Measurements from ENCODE around the gene VEZT. TPM values are rescaled to one million over a fixed set of nuclear protein-coding genes. Genes with fewer than 3 reads are reported as not detected.

Gene VEZT
- total RNA-seq, 1 experiment from 2014 or later, result 46.4 TPM

DNA sequence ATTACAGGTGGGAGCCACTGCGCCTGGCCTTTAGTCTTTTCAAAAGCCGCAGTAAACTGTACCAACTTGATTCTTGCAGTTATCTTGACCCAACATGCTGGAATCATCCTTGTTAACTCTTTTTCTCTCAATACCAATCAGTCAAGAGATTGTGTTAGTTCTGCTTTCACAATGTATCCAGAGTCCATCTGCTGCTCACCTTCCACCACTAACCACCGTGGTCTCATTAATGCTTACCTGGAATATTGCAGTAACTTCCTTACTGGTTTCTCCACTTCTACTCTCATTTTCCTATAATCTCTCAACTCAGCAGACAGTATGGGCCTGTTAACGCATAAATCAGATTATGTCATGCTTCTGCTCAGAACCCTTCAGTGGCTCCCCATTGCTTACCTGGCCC, 62.2 kb downstream of the VEZT start:
- Histone ChIP-seq H3K27ac (ENCODE audit: low read depth, low read length) (no peak overlapping the region), H3K9ac (ENCODE audit: low read length) (no peak overlapping the region), H2AFZ (ENCODE audit: low read depth, low read length, poor library complexity, severe bottlenecking) (no peak overlapping the region), H3K4me2 (ENCODE audit: low read length) (no peak overlapping the region), H4K20me1 (ENCODE audit: insufficient read depth) (no peaks in the 10 kb centered on the region), H3K36me3 (ENCODE audit: control insufficient read depth in 1 of 2, insufficient read depth in 2 of 2, low read length in 2 of 2) (peaks cover 12 to 14% of the 10 kb centered on the region in 2 experiments; a peak in 3 of 4 replicates), H3K9me3 (ENCODE audit: control insufficient read depth in 1 of 2, insufficient read depth in 1 of 2, low read depth in 1 of 2, low read length in 2 of 2) (no peaks in the 10 kb centered on the region), H3K4me1 (ENCODE audit: control insufficient read depth in 1 of 2, insufficient read depth in 2 of 2, low read length in 2 of 2) (no peaks in the 10 kb centered on the region), H3K27me3 (ENCODE audit: insufficient read depth, low read length) (no peaks in the 10 kb centered on the region), H3K4me3 (replicated peaks in 1 of 2; ENCODE audit: low read depth in 1 of 2, low read length in 2 of 2) (no peak overlapping the region), H3K9me2 (ENCODE audit: insufficient read depth) (no peaks in the 10 kb centered on the region), H3K79me2 (ENCODE audit: insufficient read depth, low read length) (peaks cover 3% of the 10 kb centered on the region; the same call in 1 of the 2 replicates)
- ATAC-seq, result no peak
- TF ChIP-seq TCF7L2 (IDR thresholded peaks at IDR 0.05; ENCODE audit: borderline replicate concordance, extremely low read depth, insufficient read depth, insufficient read length) (no peak), CEBPB (IDR thresholded peaks at IDR 0.05; ENCODE audit: low read depth) (no peak), EZH2 (IDR thresholded peaks at IDR 0.05) (no peak), POLR2AphosphoS5 (IDR thresholded peaks at IDR 0.05; ENCODE audit: low read depth, low read length) (no peak), SIN3A (IDR thresholded peaks at IDR 0.05; ENCODE audit: low read depth) (no peak), EGR1 (IDR thresholded peaks at IDR 0.05; ENCODE audit: low read depth) (no peak), ZNF274 (IDR thresholded peaks at IDR 0.05; ENCODE audit: low read depth, low read length) (no peak), ZBTB33 (IDR thresholded peaks at IDR 0.05; ENCODE audit: extremely low read depth, insufficient replicate concordance, low read length) (no peak), EZH2phosphoT487 (IDR thresholded peaks at IDR 0.05; ENCODE audit: borderline replicate concordance) (no peak), RAD21 (IDR thresholded peaks at IDR 0.05; ENCODE audit: low read depth) (no peak), ATF3 (IDR thresholded peaks at IDR 0.05) (no peak), FOSL1 (IDR thresholded peaks at IDR 0.05; ENCODE audit: low read depth) (no peak)
- TF ChIP-seq, protein P1, sequence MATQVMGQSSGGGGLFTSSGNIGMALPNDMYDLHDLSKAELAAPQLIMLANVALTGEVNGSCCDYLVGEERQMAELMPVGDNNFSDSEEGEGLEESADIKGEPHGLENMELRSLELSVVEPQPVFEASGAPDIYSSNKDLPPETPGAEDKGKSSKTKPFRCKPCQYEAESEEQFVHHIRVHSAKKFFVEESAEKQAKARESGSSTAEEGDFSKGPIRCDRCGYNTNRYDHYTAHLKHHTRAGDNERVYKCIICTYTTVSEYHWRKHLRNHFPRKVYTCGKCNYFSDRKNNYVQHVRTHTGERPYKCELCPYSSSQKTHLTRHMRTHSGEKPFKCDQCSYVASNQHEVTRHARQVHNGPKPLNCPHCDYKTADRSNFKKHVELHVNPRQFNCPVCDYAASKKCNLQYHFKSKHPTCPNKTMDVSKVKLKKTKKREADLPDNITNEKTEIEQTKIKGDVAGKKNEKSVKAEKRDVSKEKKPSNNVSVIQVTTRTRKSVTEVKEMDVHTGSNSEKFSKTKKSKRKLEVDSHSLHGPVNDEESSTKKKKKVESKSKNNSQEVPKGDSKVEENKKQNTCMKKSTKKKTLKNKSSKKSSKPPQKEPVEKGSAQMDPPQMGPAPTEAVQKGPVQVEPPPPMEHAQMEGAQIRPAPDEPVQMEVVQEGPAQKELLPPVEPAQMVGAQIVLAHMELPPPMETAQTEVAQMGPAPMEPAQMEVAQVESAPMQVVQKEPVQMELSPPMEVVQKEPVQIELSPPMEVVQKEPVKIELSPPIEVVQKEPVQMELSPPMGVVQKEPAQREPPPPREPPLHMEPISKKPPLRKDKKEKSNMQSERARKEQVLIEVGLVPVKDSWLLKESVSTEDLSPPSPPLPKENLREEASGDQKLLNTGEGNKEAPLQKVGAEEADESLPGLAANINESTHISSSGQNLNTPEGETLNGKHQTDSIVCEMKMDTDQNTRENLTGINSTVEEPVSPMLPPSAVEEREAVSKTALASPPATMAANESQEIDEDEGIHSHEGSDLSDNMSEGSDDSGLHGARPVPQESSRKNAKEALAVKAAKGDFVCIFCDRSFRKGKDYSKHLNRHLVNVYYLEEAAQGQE (IDR thresholded peaks at IDR 0.05; ENCODE audit: low read depth), result no peak
- intact Hi-C loops (cut with micrococcal nuclease), result no loop called here
- POLR2A ChIA-PET, result no interaction called here
- RAD21 ChIA-PET (ENCODE audit: low non-redundant PET in 1 of 2, low total read pairs in 2 of 2, uncharacterized antibody in 2 of 2, unreplicated experiment in 2 of 2), result no interaction called here
- no peak for DNase-seq (ENCODE audit: low read depth, low spot score)
- no TSS peak for BruUV-seq (replicated peaks)
- CTCF ChIA-PET, result no interaction called here

All from HCT116 (cell line).